ENCODE results near the gene RUNDC3A.

- TF ChIP-seq POLR2A (IDR thresholded peaks at IDR 0.05; ENCODE audit: low read depth, low read length) (no peak), POLR2AphosphoS5 (IDR thresholded peaks at IDR 0.05; ENCODE audit: low read depth, low read length) (no peak), TAF1 (IDR thresholded peaks at IDR 0.05; ENCODE audit: low read depth, low read length) (no peak), PAX5 (IDR thresholded peaks at IDR 0.05; ENCODE audit: insufficient read depth, low read length, severe bottlenecking) (no peak), POU2F2 (IDR thresholded peaks at IDR 0.05; ENCODE audit: low read depth, low read length) (no peak)
Observed at GRCh38 chr17:44367231-44367979, 59.0 kb downstream of the RUNDC3A start.
